Upper lobe of left lung (tissue), 6 donors: ENCODE results near the gene FGF14. TPM values are rescaled to one million over a fixed set of nuclear protein-coding genes. Genes with fewer than 3 reads are reported as not detected.

Experiments used
- ATAC-seq, 2 donors: fragments of 200-7000 bp; cut with Tn5 transposase; one replicate each; pipeline ENCODE4 v1.9.1; 2022; ENCODE audit warnings: mild to moderate bottlenecking in 2 of 2, moderate library complexity in 2 of 2; ENCODE audit not compliant: low FRiP score in 2 of 2
- DNase-seq, 2 donors: peaks; one replicate each; pipeline ENCODE4 v3.0.0-alpha.2; 2019 to 2020
- H3K27ac ChIP-seq, 4 donors: fragments of 200-600 bp; sonication (generic); one replicate each; pipeline ENCODE4 v1.5.1; 2016 to 2019
- H3K27me3 ChIP-seq, 4 donors: fragments of 200-600 bp; sonication (generic); one replicate each; pipeline ENCODE4 v1.5.1; 2017 to 2019
- H3K36me3 ChIP-seq, 4 donors: fragments of 200-600 bp; sonication (generic); one replicate each; pipeline ENCODE4 v1.5.1; 2016 to 2019
- H3K4me1 ChIP-seq, 4 donors: fragments of 200-600 bp; sonication (generic); one replicate each; pipeline ENCODE4 v1.5.1; 2018 to 2019
- H3K4me3 ChIP-seq, 4 donors: fragments of 200-600 bp; sonication (generic); one replicate each; pipeline ENCODE4 v1.5.1; 2017 to 2019; ENCODE audit warnings: mild to moderate bottlenecking in 2 of 4, moderate library complexity in 1 of 4
- H3K9me3 ChIP-seq, 4 donors: fragments of 200-600 bp; sonication (generic); one replicate each; pipeline ENCODE4 v1.5.1; 2018 to 2019
- CTCF ChIP-seq, 6 experiments: fragments of 450-650 bp in 4 of 6; fragments of 200-600 bp in 2 of 6; sonication (generic) in 2 of 6; IDR thresholded peaks; one replicate each; pipeline ENCODE4 v1.5.1; 2016 to 2019; ENCODE audit warnings: antibody characterized with exemption in 6 of 6
- EP300 ChIP-seq, 4 donors: sonication (generic); formaldehyde crosslinking; IDR thresholded peaks; one replicate each; pipeline ENCODE4 v1.5.1; 2017; ENCODE audit warnings: antibody characterized with exemption in 4 of 4, control low read depth in 2 of 4
- POLR2A ChIP-seq, 4 donors: fragments of 450-650 bp; IDR thresholded peaks; one replicate each; pipeline ENCODE4 v1.5.1; 2016 to 2017; ENCODE audit warnings: antibody characterized with exemption in 4 of 4, mild to moderate bottlenecking in 2 of 4
- POLR2AphosphoS5 ChIP-seq, 2 donors: sonication (generic); formaldehyde crosslinking; IDR thresholded peaks; one replicate each; pipeline ENCODE4 v1.5.1; 2017; ENCODE audit warnings: antibody characterized with exemption in 2 of 2
- WGBS, 2 donors: methylation state at CpG; one replicate each; pipeline ENCODE4 v1.1.5; 2017 to 2018; 5-methylcytosine and 5-hydroxymethylcytosine counted together
- total RNA-seq, 6 donors: library from RNA; depleted of rRNA in 4 of 6; stranded (reverse); fragments of >200 nt in 4 of 6; gene quantifications; one replicate each; pipeline versions ENCODE4 v1.1.0 to v1.2.1, GENCODE V29; 2016 to 2021
- donor health status: DM: no; HTN: no; CAD: no; lungs with moderate emphysema.
- donor health status: DM: no; HTN: yes; CAD: no; lungs with severe emphysema.

FGF14 gene
- total RNA-seq, 6 donors from 2014 or later = 0.80 to 8.4 (median 4.1) TPM

DNA sequence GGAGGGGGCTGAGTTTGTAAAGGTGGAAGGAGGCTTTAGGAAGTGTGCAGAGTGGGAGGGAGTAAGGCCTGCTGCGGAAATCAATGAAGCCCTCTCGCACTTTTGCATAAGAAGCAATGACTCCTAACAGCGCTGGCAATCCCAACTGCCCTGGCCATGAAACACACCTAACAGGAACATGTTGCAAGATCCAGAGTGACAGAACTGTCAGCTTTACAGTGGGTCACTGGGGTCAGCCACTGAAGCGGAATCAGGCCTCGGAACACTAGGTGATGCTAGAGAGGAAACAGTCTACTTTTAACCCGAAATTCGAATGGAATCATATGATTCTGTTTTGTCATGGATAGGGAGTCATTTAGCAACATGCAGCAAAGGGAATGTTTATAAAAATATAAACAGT is 54.4 kb downstream of the FGF14 start:
- ATAC-seq (no peak), DNase-seq (no peak)
- Histone ChIP-seq H3K27ac (no peak overlapping the region), H3K9me3 (no peaks in the 10 kb centered on the region), H3K4me3 (no peak overlapping the region), H3K4me1 (no peaks in the 10 kb centered on the region), H3K27me3 (no peaks in the 10 kb centered on the region), H3K36me3 (no peaks in the 10 kb centered on the region)
- no peak for TF ChIP-seq CTCF (IDR thresholded peaks at IDR 0.05)
- no peak for TF ChIP-seq EP300 (IDR thresholded peaks at IDR 0.05)
- no peak for TF ChIP-seq POLR2A (IDR thresholded peaks at IDR 0.05)
- peak in 1 of 2 donors; percentile 23 for TF ChIP-seq POLR2AphosphoS5 (IDR thresholded peaks at IDR 0.05)
- 81 to 83% methylated on average over 7 of the region's 7 CpGs for WGBS, 2 donors

DNA sequence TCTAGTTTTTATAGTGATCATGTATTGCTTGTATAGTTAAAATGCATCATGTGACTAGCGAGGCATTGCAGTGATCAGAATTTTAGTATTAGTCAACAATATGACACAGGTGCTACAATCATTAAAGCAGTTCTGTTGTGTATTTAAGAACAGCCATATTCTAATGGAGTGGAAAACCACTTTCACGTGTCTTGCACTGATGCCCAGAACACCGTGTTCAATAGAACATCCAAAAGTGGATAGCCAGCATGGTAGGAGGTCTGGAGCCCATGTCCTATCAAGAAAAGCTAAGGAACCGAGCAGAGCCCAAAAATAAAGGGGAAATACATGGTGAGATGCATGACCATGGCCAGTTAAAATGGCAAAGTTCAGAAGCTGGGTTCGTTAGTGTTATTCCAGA is 55.1 kb downstream of the FGF14 start:
- Histone ChIP-seq H3K27me3 (no peaks in the 10 kb centered on the region), H3K27ac (no peak overlapping the region), H3K4me3 (no peak overlapping the region), H3K9me3 (no peaks in the 10 kb centered on the region), H3K36me3 (no peaks in the 10 kb centered on the region), H3K4me1 (no peaks in the 10 kb centered on the region)
- TF ChIP-seq POLR2AphosphoS5 (IDR thresholded peaks at IDR 0.05) (no peak), POLR2A (IDR thresholded peaks at IDR 0.05) (no peak), EP300 (IDR thresholded peaks at IDR 0.05) (no peak), CTCF (IDR thresholded peaks at IDR 0.05) (no peak)
- WGBS, 2 donors = 82 to 86% methylated on average over 5 of the region's 5 CpGs
- no peak for ATAC-seq
- DNase-seq = no peak

DNA sequence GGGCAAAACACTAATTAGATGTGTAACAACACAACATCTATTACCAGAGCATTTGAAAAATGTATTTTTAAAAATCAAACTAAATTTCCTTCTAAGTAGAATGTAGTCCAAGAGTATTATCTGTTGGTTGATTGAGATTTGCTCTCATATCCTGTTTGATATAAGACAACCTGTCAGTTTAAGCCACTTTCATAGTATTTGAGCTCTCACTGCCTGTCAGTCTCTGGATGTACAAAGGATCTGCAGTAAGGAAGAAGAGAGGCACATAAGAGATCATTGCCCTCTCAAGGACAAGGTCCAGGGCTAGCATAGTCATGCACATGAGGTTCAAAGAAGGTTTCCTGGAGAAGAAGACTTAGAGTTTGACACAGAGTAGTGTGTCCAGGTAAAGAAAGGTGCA is 57.4 kb downstream of the FGF14 start:
- no peak for TF ChIP-seq POLR2A (IDR thresholded peaks at IDR 0.05)
- no peak for TF ChIP-seq CTCF (IDR thresholded peaks at IDR 0.05)
- no peak for TF ChIP-seq EP300 (IDR thresholded peaks at IDR 0.05)
- no peak for TF ChIP-seq POLR2AphosphoS5 (IDR thresholded peaks at IDR 0.05)
- ATAC-seq (no peak), DNase-seq (no peak)
- Histone ChIP-seq H3K27ac (no peak overlapping the region), H3K36me3 (no peaks in the 10 kb centered on the region), H3K27me3 (no peaks in the 10 kb centered on the region), H3K4me3 (no peak overlapping the region), H3K9me3 (no peaks in the 10 kb centered on the region), H3K4me1 (no peaks in the 10 kb centered on the region)

GRCh38 chr13:102333320-102334198 is 68.3 kb downstream of the FGF14 start:
- H3K9me3 ChIP-seq = no peaks in the 10 kb centered on the region
- H3K27ac ChIP-seq = peak overlapping the region in 1 of 4 donors; percentile 27
- no peak for TF ChIP-seq POLR2AphosphoS5 (IDR thresholded peaks at IDR 0.05)
- no peak for TF ChIP-seq POLR2A (IDR thresholded peaks at IDR 0.05)
- no peak for TF ChIP-seq CTCF (IDR thresholded peaks at IDR 0.05)
- no peak for TF ChIP-seq EP300 (IDR thresholded peaks at IDR 0.05)
- no peaks in the 10 kb centered on the region for H3K4me1 ChIP-seq
- DNase-seq (no peak), ATAC-seq (no peak)
- 59 to 64% methylated on average over 8 of the region's 8 CpGs for WGBS, 2 donors
- no peaks in the 10 kb centered on the region for H3K36me3 ChIP-seq
- H3K27me3 ChIP-seq = no peaks in the 10 kb centered on the region
- H3K4me3 ChIP-seq = no peak overlapping the region

GRCh38 chr13:102328909-102329308 is 72.9 kb downstream of the FGF14 start:
- no peak overlapping the region for H3K27ac ChIP-seq
- no peak overlapping the region for H3K4me3 ChIP-seq
- H3K36me3 ChIP-seq = no peaks in the 10 kb centered on the region
- DNase-seq = no peak
- no peaks in the 10 kb centered on the region for H3K9me3 ChIP-seq
- no peaks in the 10 kb centered on the region for H3K27me3 ChIP-seq
- TF ChIP-seq EP300 (IDR thresholded peaks at IDR 0.05) = no peak
- TF ChIP-seq CTCF (IDR thresholded peaks at IDR 0.05) = no peak
- no peak for TF ChIP-seq POLR2AphosphoS5 (IDR thresholded peaks at IDR 0.05)
- no peak for TF ChIP-seq POLR2A (IDR thresholded peaks at IDR 0.05)
- WGBS, 2 donors = 71 to 77% methylated on average over 1 of the region's 1 CpG
- no peaks in the 10 kb centered on the region for H3K4me1 ChIP-seq
- ATAC-seq = no peak
